Liver (tissue), 3 donors: ENCODE measurements around the gene PRRC2A.

ENCODE experiments used
- ATF3 ChIP-seq: IDR thresholded peaks from 2 replicates; pipeline ENCODE4 v1.6.1; 2016; ENCODE audit warnings: antibody characterized with exemption
- EGR1 ChIP-seq, 2 donors: IDR thresholded peaks; 2 replicates each; pipeline ENCODE4 v1.6.1; 2016 to 2018; ENCODE audit warnings: antibody characterized with exemption in 2 of 2, low read depth in 2 of 2
- HNF4G ChIP-seq: IDR thresholded peaks from 2 replicates; pipeline ENCODE4 v1.6.1; 2016; ENCODE audit warnings: antibody characterized with exemption
- JUND ChIP-seq, 2 donors: IDR thresholded peaks; 2 replicates each; pipeline ENCODE4 v1.6.1; 2016; ENCODE audit warnings: antibody characterized with exemption in 2 of 2
- REST ChIP-seq: IDR thresholded peaks from 2 replicates; pipeline ENCODE4 v1.6.1; 2016; ENCODE audit warnings: antibody characterized with exemption, mild to moderate bottlenecking
- RXRA ChIP-seq, 2 donors: IDR thresholded peaks; 2 replicates each; pipeline ENCODE4 v1.6.1; 2017 to 2018; ENCODE audit warnings: antibody characterized with exemption in 2 of 2, mild to moderate bottlenecking in 1 of 2
- SP1 ChIP-seq: IDR thresholded peaks from 2 replicates; pipeline ENCODE4 v1.6.1; 2018; ENCODE audit warnings: antibody characterized with exemption, mild to moderate bottlenecking
- TAF1 ChIP-seq: conservative IDR thresholded peaks from 2 replicates; pipeline ENCODE4 v1.6.1; 2016; ENCODE audit warnings: antibody characterized with exemption, mild to moderate bottlenecking
- TF ChIP-seq, protein P1 (sequence below): fragments of 150-350 bp; IDR thresholded peaks from 2 replicates; pipeline ENCODE4 v1.5.1; 2017; ENCODE audit warnings: improper control_type of control experiment, low read depth, low read length; ENCODE audit not compliant: missing input control
- TF ChIP-seq, protein P2 (sequence below): IDR thresholded peaks from 2 replicates; pipeline ENCODE4 v1.6.1; 2016; ENCODE audit warnings: antibody characterized with exemption
- TF ChIP-seq, protein P3 (sequence below): IDR thresholded peaks from 2 replicates; pipeline ENCODE4 v1.6.1; 2016; ENCODE audit warnings: antibody characterized with exemption
- donor health status: healthy.
- donor health status: healthy.

DNA sequence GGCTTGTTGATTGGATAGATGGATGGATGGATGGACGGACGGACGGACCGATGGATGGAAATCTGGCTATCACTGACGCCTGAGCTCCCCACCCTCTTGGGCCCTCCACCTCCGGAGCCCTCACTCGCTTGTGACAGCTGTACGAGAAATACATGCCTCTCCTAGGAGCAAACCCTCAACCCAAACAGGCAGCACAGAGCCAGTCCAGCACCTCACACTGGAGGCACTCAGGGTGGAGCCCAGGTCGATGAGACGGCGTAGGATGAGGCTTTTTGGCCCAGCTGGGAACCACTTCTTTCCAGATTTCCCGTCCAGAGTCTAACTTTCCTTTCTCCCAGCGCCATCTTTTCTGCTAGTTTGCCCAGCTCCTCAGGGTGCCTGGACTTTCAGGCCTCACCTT is 63.1 kb downstream of the PRRC2A start:
- TF ChIP-seq, protein P1, sequence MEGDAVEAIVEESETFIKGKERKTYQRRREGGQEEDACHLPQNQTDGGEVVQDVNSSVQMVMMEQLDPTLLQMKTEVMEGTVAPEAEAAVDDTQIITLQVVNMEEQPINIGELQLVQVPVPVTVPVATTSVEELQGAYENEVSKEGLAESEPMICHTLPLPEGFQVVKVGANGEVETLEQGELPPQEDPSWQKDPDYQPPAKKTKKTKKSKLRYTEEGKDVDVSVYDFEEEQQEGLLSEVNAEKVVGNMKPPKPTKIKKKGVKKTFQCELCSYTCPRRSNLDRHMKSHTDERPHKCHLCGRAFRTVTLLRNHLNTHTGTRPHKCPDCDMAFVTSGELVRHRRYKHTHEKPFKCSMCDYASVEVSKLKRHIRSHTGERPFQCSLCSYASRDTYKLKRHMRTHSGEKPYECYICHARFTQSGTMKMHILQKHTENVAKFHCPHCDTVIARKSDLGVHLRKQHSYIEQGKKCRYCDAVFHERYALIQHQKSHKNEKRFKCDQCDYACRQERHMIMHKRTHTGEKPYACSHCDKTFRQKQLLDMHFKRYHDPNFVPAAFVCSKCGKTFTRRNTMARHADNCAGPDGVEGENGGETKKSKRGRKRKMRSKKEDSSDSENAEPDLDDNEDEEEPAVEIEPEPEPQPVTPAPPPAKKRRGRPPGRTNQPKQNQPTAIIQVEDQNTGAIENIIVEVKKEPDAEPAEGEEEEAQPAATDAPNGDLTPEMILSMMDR = no peak
- TF ChIP-seq EGR1 (IDR thresholded peaks at IDR 0.05; ENCODE audit: low read depth in 2 of 2) (no peak), HNF4G (no peak), ATF3 (no peak), TAF1 (no peak), RXRA (IDR thresholded peaks at IDR 0.05) (no peak), JUND (IDR thresholded peaks at IDR 0.05) (no peak), REST (no peak), SP1 (no peak)
- TF ChIP-seq, protein P2, sequence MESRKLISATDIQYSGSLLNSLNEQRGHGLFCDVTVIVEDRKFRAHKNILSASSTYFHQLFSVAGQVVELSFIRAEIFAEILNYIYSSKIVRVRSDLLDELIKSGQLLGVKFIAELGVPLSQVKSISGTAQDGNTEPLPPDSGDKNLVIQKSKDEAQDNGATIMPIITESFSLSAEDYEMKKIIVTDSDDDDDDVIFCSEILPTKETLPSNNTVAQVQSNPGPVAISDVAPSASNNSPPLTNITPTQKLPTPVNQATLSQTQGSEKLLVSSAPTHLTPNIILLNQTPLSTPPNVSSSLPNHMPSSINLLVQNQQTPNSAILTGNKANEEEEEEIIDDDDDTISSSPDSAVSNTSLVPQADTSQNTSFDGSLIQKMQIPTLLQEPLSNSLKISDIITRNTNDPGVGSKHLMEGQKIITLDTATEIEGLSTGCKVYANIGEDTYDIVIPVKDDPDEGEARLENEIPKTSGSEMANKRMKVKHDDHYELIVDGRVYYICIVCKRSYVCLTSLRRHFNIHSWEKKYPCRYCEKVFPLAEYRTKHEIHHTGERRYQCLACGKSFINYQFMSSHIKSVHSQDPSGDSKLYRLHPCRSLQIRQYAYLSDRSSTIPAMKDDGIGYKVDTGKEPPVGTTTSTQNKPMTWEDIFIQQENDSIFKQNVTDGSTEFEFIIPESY = no peak
- TF ChIP-seq, protein P3, sequence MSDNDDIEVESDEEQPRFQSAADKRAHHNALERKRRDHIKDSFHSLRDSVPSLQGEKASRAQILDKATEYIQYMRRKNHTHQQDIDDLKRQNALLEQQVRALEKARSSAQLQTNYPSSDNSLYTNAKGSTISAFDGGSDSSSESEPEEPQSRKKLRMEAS = no peak
